WTC11 (cell line): ENCODE measurements around the gene MRPL46. TPM values are rescaled to one million over a fixed set of nuclear protein-coding genes. Genes with fewer than 3 reads are reported as not detected.

Experiments used
- ATAC-seq: fragments of 200-7000 bp; cut with Tn5 transposase; 2 replicates; pipeline ENCODE4 v1.10.0; 2021; ENCODE audit warnings: mild to moderate bottlenecking, moderate library complexity
- CTCF ChIA-PET: fragments of 300-600 bp; sonication (Branson Sonifier 250); formaldehyde crosslinking; loops from one replicate; lab custom pipeline; 2021; ENCODE audit warnings: antibody characterized with exemption; lab: Charles Lee
- POLR2A ChIA-PET: fragments of 350-600 bp; sonication (Branson Sonifier 250); formaldehyde crosslinking; loops from one replicate; lab custom pipeline; 2021; ENCODE audit warnings: antibody characterized with exemption; lab: Charles Lee
- DNase-seq: peaks from one replicate; pipeline ENCODE4 v3.0.0; 2021; ENCODE audit warnings: low spot score
- H3K27ac Mint-ChIP-seq: 2 replicates; pipeline ENCODE4 v1.8.0; 2021; ENCODE audit warnings: mixed read lengths
- H3K27me3 Mint-ChIP-seq: 2 replicates; pipeline ENCODE4 v1.8.0; 2021; ENCODE audit warnings: low read depth, mild to moderate bottlenecking, moderate library complexity, mixed read lengths
- H3K36me3 Mint-ChIP-seq: 2 replicates; pipeline ENCODE4 v1.8.0; 2021; ENCODE audit warnings: mixed read lengths
- H3K4me1 Mint-ChIP-seq: 2 replicates; pipeline ENCODE4 v1.8.0; 2022; ENCODE audit warnings: mixed read lengths
- H3K4me3 Mint-ChIP-seq: 2 replicates; pipeline ENCODE4 v1.8.0; 2021; ENCODE audit warnings: mild to moderate bottlenecking, moderate library complexity, mixed read lengths
- H3K9me3 Mint-ChIP-seq: 2 replicates; pipeline ENCODE4 v1.8.0; 2021; ENCODE audit warnings: mixed read lengths
- AR ChIP-seq: fragments of 250-450 bp; sonication (Bioruptor Pico); IDR thresholded peaks from 2 replicates; pipeline ENCODE4 v1.9.0; 2021; ENCODE audit warnings: mild to moderate bottlenecking
- ATF2 ChIP-seq: sonication (generic); formaldehyde crosslinking; IDR thresholded peaks from 2 replicates; pipeline ENCODE4 v1.8.1; 2022; ENCODE audit warnings: low read depth, missing genetic modification reagents, borderline replicate concordance
- ATF6 ChIP-seq: sonication (generic); formaldehyde crosslinking; IDR thresholded peaks from 2 replicates; pipeline ENCODE4 v1.8.1; 2023; ENCODE audit warnings: mild to moderate bottlenecking, missing genetic modification reagents
- E2F1 ChIP-seq: sonication (generic); formaldehyde crosslinking; IDR thresholded peaks from 2 replicates; pipeline ENCODE4 v1.8.0; 2022; ENCODE audit warnings: mild to moderate bottlenecking, missing genetic modification reagents
- E2F4 ChIP-seq: sonication (generic); formaldehyde crosslinking; IDR thresholded peaks from 2 replicates; pipeline ENCODE4 v1.8.1; 2022; ENCODE audit warnings: low read depth, mild to moderate bottlenecking, moderate library complexity, missing genetic modification reagents, borderline replicate concordance
- FOXJ3 ChIP-seq: sonication (generic); formaldehyde crosslinking; IDR thresholded peaks from 2 replicates; pipeline ENCODE4 v1.9.0; 2021; ENCODE audit warnings: missing genetic modification reagents, mild to moderate bottlenecking, borderline replicate concordance
- FOXK1 ChIP-seq: sonication (generic); formaldehyde crosslinking; IDR thresholded peaks from 2 replicates; pipeline ENCODE4 v1.8.0; 2022; ENCODE audit warnings: mild to moderate bottlenecking, moderate library complexity, missing genetic modification reagents
- GRHL2 ChIP-seq: fragments of 250-450 bp; sonication (Bioruptor Pico); IDR thresholded peaks from 2 replicates; pipeline ENCODE4 v1.8.0; 2022; ENCODE audit warnings: mild to moderate bottlenecking, moderate library complexity; ENCODE audit not compliant: insufficient replicate concordance, severe bottlenecking
- MLX ChIP-seq: sonication (generic); formaldehyde crosslinking; IDR thresholded peaks from 2 replicates; pipeline ENCODE4 v1.8.1; 2023; ENCODE audit warnings: mild to moderate bottlenecking, missing genetic modification reagents, moderate library complexity
- NFATC4 ChIP-seq: fragments of 250-450 bp; sonication (Bioruptor Pico); IDR thresholded peaks from 2 replicates; pipeline ENCODE4 v1.9.0; 2021; ENCODE audit warnings: mild to moderate bottlenecking
- NR3C1 ChIP-seq: sonication (generic); formaldehyde crosslinking; conservative IDR thresholded peaks from 2 replicates; pipeline ENCODE4 v1.8.1; 2023; ENCODE audit warnings: low read depth, mild to moderate bottlenecking, missing genetic modification reagents
- ZBTB43 ChIP-seq: sonication (generic); formaldehyde crosslinking; IDR thresholded peaks from 2 replicates; pipeline ENCODE4 v1.8.1; 2023; ENCODE audit warnings: mild to moderate bottlenecking, missing genetic modification reagents
- ZNF281 ChIP-seq: sonication (generic); formaldehyde crosslinking; IDR thresholded peaks from 2 replicates; pipeline ENCODE4 v1.8.0; 2023; ENCODE audit warnings: mild to moderate bottlenecking, missing genetic modification reagents
- ZNF423 ChIP-seq: fragments of 250-450 bp; sonication (Bioruptor Pico); IDR thresholded peaks from 2 replicates; pipeline ENCODE4 v2.1.2; 2022; ENCODE audit warnings: mild to moderate bottlenecking, moderate library complexity
- ZNF425 ChIP-seq: fragments of 250-450 bp; sonication (Bioruptor Pico); conservative IDR thresholded peaks from 2 replicates; pipeline ENCODE4 v1.9.0; 2021; ENCODE audit warnings: mild to moderate bottlenecking
- ZSCAN18 ChIP-seq: fragments of 250-450 bp; sonication (Bioruptor Pico); IDR thresholded peaks from 2 replicates; pipeline ENCODE4 v2.1.2; 2022; ENCODE audit warnings: mild to moderate bottlenecking, moderate library complexity
- total RNA-seq: library from RNA; stranded (reverse); gene quantifications from 3 replicates; pipeline ENCODE4 v1.2.3, GENCODE V29; 2021

The MRPL46 gene
- total RNA-seq, 1 experiment from 2014 or later = 26.8 TPM

- H3K4me3 Mint-ChIP-seq = no peak overlapping the region
- no peak for DNase-seq
- ChIA-PET CTCF (interaction anchor here (1.1 to 3.4 kb wide), 2 partner anchors 129 to 136 kb away, joined by 3 to 18 read pairs; no protein-coding TSS in a partner anchor), POLR2A (no interaction called here)
- peaks cover 11% of the 10 kb centered on the region for H3K36me3 Mint-ChIP-seq
- no peak overlapping the region for H3K27ac Mint-ChIP-seq
- peaks cover 3% of the 10 kb centered on the region; the same call in 1 of the 2 replicates for H3K27me3 Mint-ChIP-seq
- peak; percentile 38; the same call in 1 of the 2 replicates for ATAC-seq
- H3K4me1 Mint-ChIP-seq = peaks cover 20% of the 10 kb centered on the region
- no peaks in the 10 kb centered on the region for H3K9me3 Mint-ChIP-seq
- TF ChIP-seq ATF2 (CRISPR knock-in tag) (no peak), ATF6 (CRISPR knock-in tag) (no peak), AR (CRISPR knock-in tag) (no peak), ZBTB43 (CRISPR knock-in tag) (no peak), FOXK1 (CRISPR knock-in tag) (no peak), FOXJ3 (CRISPR knock-in tag) (no peak), E2F1 (CRISPR knock-in tag) (no peak), ZNF423 (CRISPR knock-in tag) (no peak), ZNF425 (CRISPR knock-in tag) (no peak), NR3C1 (CRISPR knock-in tag) (no peak), MLX (no peak), E2F4 (CRISPR knock-in tag) (no peak), GRHL2 (CRISPR knock-in tag) (no peak), ZNF281 (no peak), ZSCAN18 (CRISPR knock-in tag) (no peak), NFATC4 (CRISPR knock-in tag) (no peak)
These were observed 12.0 kb upstream of the MRPL46 start for GRCh38 chr15:88479169-88479568.
